ENCODE results near the gene BCAP31. TPM values are rescaled to one million over a fixed set of nuclear protein-coding genes. Genes with fewer than 3 reads are reported as not detected.

Gene BCAP31
- total RNA-seq, 1 donor from 2014 or later, result 83.0 TPM

DNA sequence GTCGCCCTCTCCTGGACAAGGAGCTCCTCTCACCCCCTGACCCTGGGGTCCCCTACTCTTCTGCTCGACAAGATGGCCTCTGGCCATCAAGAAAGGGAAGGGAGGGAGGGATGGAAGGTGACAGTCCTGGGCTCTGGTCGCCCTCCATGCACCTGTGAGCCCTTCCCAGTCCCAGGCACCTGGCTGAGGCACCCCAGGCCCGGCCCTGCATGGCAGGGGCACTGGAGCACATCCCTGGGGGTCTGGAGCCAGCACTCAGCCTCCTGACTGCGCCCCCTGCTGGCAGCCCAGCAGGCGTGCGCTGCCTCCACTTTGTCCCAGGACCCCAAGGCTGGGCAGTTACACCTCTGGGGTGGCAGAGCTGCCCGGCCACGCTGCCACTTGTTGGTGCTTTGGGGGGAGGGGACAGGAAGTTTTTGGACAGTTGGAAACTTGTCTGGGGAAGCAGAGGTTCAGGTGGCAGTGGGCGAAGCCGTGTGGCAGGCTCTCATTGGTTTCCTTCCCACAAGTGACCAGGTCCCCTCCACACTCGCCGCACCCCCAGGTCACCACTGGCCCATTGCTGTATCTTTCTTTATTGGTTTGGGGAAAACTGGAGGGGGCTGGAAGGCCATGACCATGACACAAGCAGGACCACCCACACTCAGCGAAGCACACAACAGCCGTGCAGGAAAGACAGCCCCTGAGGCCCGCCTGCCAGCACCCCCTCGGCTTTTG lies 54.9 kb downstream of the BCAP31 start:
- H3K4me1 ChIP-seq (ENCODE audit: control insufficient read depth in 3 of 3, insufficient read depth in 3 of 3, low read length in 3 of 3), result peaks cover 6 to 9% (median 7%) of the 10 kb centered on the region in 3 donors

GRCh38 chrX:153668423-153669173 lies 55.6 kb downstream of the BCAP31 start:
- H3K4me1 ChIP-seq (ENCODE audit: control insufficient read depth in 3 of 3, insufficient read depth in 3 of 3, low read length in 3 of 3), result peaks cover 6 to 9% (median 7%) of the 10 kb centered on the region in 3 donors
- peaks cover 3 to 16% (median 5%) of the 10 kb centered on the region in 3 donors for H3K27me3 ChIP-seq (ENCODE audit: control insufficient read depth in 3 of 3, insufficient read depth in 3 of 3, low read length in 3 of 3)
- no peaks in the 10 kb centered on the region for H3K9me3 ChIP-seq (ENCODE audit: control insufficient read depth in 3 of 3, low read length in 3 of 3)
- no peak overlapping the region for H3K27ac ChIP-seq (ENCODE audit: low read depth, low read length)
- no peak overlapping the region for H3K4me3 ChIP-seq (ENCODE audit: low read length in 3 of 3)
- no peak overlapping the region for H3K9ac ChIP-seq (ENCODE audit: low read depth in 1 of 3, low read length in 3 of 3)
- H3K36me3 ChIP-seq (ENCODE audit: control insufficient read depth in 3 of 3, insufficient read depth in 3 of 3, low read length in 3 of 3), result no peaks in the 10 kb centered on the region

More for the DNA sequence above, 54.9 kb downstream of the BCAP31 start:
- H3K9me3 ChIP-seq (ENCODE audit: control insufficient read depth in 3 of 3, low read length in 3 of 3), result no peaks in the 10 kb centered on the region
- no peak overlapping the region for H3K27ac ChIP-seq (ENCODE audit: low read depth, low read length)
- H3K9ac ChIP-seq (ENCODE audit: low read depth in 1 of 3, low read length in 3 of 3), result no peak overlapping the region
- H3K27me3 ChIP-seq (ENCODE audit: control insufficient read depth in 3 of 3, insufficient read depth in 3 of 3, low read length in 3 of 3), result peaks cover 5 to 21% (median 9%) of the 10 kb centered on the region in 3 donors
- no peaks in the 10 kb centered on the region for H3K36me3 ChIP-seq (ENCODE audit: control insufficient read depth in 3 of 3, insufficient read depth in 3 of 3, low read length in 3 of 3)
- H3K4me3 ChIP-seq (ENCODE audit: low read length in 3 of 3), result no peak overlapping the region

DNA sequence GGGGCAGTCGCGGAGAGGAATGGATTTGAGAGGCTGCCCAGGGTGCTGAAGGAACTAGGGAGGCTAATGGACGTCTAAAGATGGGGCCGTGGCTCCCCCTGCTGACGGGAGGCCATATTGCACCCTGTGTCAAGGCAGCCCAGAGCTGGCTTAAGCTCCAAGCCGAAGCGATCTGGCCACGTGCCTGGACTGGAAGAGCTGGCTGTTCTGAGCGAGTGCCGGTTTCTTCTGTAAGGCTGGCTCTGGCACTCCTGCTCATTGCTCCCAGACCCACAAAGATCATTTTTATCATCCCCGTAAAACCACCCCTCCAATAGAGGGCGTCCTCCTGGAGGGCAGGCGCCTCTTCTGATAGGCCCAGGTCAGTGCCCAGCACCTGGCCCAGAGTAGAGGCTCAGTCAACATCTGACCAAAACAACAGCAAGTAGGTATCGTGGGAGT lies 56.2 kb downstream of the BCAP31 start:
- no peak overlapping the region for H3K4me3 ChIP-seq (ENCODE audit: low read length in 3 of 3)
- no peaks in the 10 kb centered on the region for H3K9me3 ChIP-seq (ENCODE audit: control insufficient read depth in 3 of 3, low read length in 3 of 3)
- H3K9ac ChIP-seq (ENCODE audit: low read depth in 1 of 3, low read length in 3 of 3), result no peak overlapping the region
- H3K36me3 ChIP-seq (ENCODE audit: control insufficient read depth in 3 of 3, insufficient read depth in 3 of 3, low read length in 3 of 3), result no peaks in the 10 kb centered on the region
- peaks cover 6 to 9% (median 7%) of the 10 kb centered on the region in 3 donors for H3K4me1 ChIP-seq (ENCODE audit: control insufficient read depth in 3 of 3, insufficient read depth in 3 of 3, low read length in 3 of 3)
- H3K27me3 ChIP-seq (ENCODE audit: control insufficient read depth in 3 of 3, insufficient read depth in 3 of 3, low read length in 3 of 3), result peaks cover 3 to 16% (median 5%) of the 10 kb centered on the region in 3 donors
- no peak overlapping the region for H3K27ac ChIP-seq (ENCODE audit: low read depth, low read length)

DNA sequence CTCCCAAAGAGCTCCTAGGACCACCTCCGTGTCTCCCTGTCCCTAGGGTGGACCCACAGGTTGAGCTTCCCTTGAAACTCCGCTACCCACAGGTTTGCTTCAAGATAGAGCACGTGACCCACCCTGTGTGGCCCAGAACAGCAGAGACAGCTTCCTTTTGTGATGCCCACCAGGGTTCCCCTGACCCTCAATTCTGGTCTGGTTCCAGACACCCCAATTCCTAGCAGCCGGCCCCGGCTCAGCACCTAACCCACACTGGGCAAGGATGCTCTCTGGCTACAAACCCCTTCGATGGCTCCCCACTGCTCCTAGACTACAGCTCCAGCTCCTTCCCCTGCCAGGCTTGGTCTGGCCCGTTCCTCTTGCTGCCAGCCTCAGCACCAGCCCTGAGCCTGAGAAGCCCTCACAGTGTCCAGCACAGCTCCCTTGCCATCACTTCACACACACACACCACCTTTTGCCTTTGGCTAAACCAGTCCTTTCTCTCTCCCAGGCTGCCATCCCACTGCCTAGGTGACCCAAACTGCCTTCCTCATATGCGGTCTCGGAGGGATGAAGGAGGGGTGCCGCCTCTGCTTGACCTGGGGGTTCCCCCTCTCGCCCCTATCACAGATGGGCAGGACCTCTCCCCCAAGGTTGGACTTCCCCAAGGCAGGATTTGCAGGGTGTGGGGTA lies 56.8 kb downstream of the BCAP31 start:
- peaks cover 3 to 16% (median 5%) of the 10 kb centered on the region in 3 donors for H3K27me3 ChIP-seq (ENCODE audit: control insufficient read depth in 3 of 3, insufficient read depth in 3 of 3, low read length in 3 of 3)

GRCh38 chrX:153665726-153666306 lies 58.4 kb downstream of the BCAP31 start:
- Histone ChIP-seq H3K9ac (ENCODE audit: low read depth in 1 of 3, low read length in 3 of 3) (no peak overlapping the region), H3K27ac (ENCODE audit: low read depth, low read length) (no peak overlapping the region), H3K9me3 (ENCODE audit: control insufficient read depth in 3 of 3, low read length in 3 of 3) (no peaks in the 10 kb centered on the region), H3K4me1 (ENCODE audit: control insufficient read depth in 3 of 3, insufficient read depth in 3 of 3, low read length in 3 of 3) (peaks cover 6 to 9% (median 7%) of the 10 kb centered on the region in 3 donors), H3K4me3 (ENCODE audit: low read length in 3 of 3) (no peak overlapping the region), H3K27me3 (ENCODE audit: control insufficient read depth in 3 of 3, insufficient read depth in 3 of 3, low read length in 3 of 3) (peaks cover 8 to 12% (median 12%) of the 10 kb centered on the region in 3 donors), H3K36me3 (ENCODE audit: control insufficient read depth in 3 of 3, insufficient read depth in 3 of 3, low read length in 3 of 3) (no peaks in the 10 kb centered on the region)

More for the DNA sequence above, 56.8 kb downstream of the BCAP31 start:
- Histone ChIP-seq H3K27ac (ENCODE audit: low read depth, low read length) (no peak overlapping the region), H3K9me3 (ENCODE audit: control insufficient read depth in 3 of 3, low read length in 3 of 3) (no peaks in the 10 kb centered on the region), H3K9ac (ENCODE audit: low read depth in 1 of 3, low read length in 3 of 3) (no peak overlapping the region), H3K36me3 (ENCODE audit: control insufficient read depth in 3 of 3, insufficient read depth in 3 of 3, low read length in 3 of 3) (no peaks in the 10 kb centered on the region), H3K4me1 (ENCODE audit: control insufficient read depth in 3 of 3, insufficient read depth in 3 of 3, low read length in 3 of 3) (peaks cover 6 to 9% (median 7%) of the 10 kb centered on the region in 3 donors), H3K4me3 (ENCODE audit: low read length in 3 of 3) (no peak overlapping the region)

DNA sequence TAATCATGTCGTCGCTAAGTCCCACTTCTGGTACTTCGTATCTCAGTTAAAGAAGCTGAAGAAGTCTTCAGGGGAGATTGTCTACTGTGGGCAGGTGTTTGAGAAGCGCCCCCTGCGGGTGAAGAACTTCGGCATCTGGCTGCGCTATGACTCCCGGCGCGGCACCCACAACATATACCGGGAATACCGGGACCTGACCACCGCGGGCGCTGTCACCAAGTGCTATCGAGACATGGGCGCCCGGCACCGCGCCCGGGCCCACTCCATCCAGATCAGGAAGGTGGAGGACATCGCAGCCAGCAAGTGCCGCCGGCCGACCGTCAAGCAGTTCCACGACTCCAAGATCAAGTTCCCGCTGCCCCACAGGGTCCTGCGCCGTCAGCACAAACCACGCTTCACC lies 61.9 kb downstream of the BCAP31 start:
- Histone ChIP-seq H3K9me3 (ENCODE audit: control insufficient read depth in 3 of 3, low read length in 3 of 3) (no peaks in the 10 kb centered on the region), H3K27me3 (ENCODE audit: control insufficient read depth in 3 of 3, insufficient read depth in 3 of 3, low read length in 3 of 3) (peaks cover 3 to 15% (median 12%) of the 10 kb centered on the region in 3 donors), H3K36me3 (ENCODE audit: control insufficient read depth in 3 of 3, insufficient read depth in 3 of 3, low read length in 3 of 3) (no peaks in the 10 kb centered on the region), H3K4me3 (ENCODE audit: low read length in 3 of 3) (no peak overlapping the region), H3K4me1 (ENCODE audit: control insufficient read depth in 3 of 3, insufficient read depth in 3 of 3, low read length in 3 of 3) (no peaks in the 10 kb centered on the region), H3K9ac (ENCODE audit: low read depth in 1 of 3, low read length in 3 of 3) (no peak overlapping the region), H3K27ac (ENCODE audit: low read depth, low read length) (no peak overlapping the region)

DNA sequence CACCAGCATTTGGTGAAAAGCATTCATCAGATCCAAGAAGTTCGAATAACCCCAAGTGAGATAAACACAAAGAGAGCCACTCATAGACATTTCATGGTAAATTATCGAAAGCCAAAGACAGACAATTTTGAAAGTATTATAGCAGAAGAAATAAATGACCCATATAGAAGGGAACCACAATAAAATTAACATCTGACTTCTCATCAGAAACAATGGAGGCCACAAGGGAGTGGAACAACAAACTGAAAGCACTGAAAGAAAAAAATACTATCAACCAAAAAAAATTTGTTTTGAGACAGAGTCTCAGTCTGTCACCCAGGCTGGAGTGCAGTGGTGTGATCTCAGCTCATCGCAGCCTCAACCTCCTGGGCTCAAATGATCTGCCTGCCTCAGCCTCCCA lies 64.9 kb downstream of the BCAP31 start:
- Histone ChIP-seq H3K9ac (ENCODE audit: low read depth in 1 of 3, low read length in 3 of 3) (no peak overlapping the region), H3K9me3 (ENCODE audit: control insufficient read depth in 3 of 3, low read length in 3 of 3) (no peaks in the 10 kb centered on the region), H3K27ac (ENCODE audit: low read depth, low read length) (no peak overlapping the region), H3K27me3 (ENCODE audit: control insufficient read depth in 3 of 3, insufficient read depth in 3 of 3, low read length in 3 of 3) (peaks cover 3 to 8% (median 5%) of the 10 kb centered on the region in 3 donors), H3K4me3 (ENCODE audit: low read length in 3 of 3) (no peak overlapping the region), H3K4me1 (ENCODE audit: control insufficient read depth in 3 of 3, insufficient read depth in 3 of 3, low read length in 3 of 3) (no peaks in the 10 kb centered on the region), H3K36me3 (ENCODE audit: control insufficient read depth in 3 of 3, insufficient read depth in 3 of 3, low read length in 3 of 3) (no peaks in the 10 kb centered on the region)

- Histone ChIP-seq H3K9me3 (ENCODE audit: control insufficient read depth in 3 of 3, low read length in 3 of 3) (no peaks in the 10 kb centered on the region), H3K27ac (ENCODE audit: low read depth, low read length) (no peak overlapping the region), H3K9ac (ENCODE audit: low read depth in 1 of 3, low read length in 3 of 3) (no peak overlapping the region), H3K27me3 (ENCODE audit: control insufficient read depth in 3 of 3, insufficient read depth in 3 of 3, low read length in 3 of 3) (peaks cover 3 to 6% (median 5%) of the 10 kb centered on the region in 3 donors), H3K36me3 (ENCODE audit: control insufficient read depth in 3 of 3, insufficient read depth in 3 of 3, low read length in 3 of 3) (no peaks in the 10 kb centered on the region), H3K4me3 (ENCODE audit: low read length in 3 of 3) (no peak overlapping the region), H3K4me1 (ENCODE audit: control insufficient read depth in 3 of 3, insufficient read depth in 3 of 3, low read length in 3 of 3) (no peaks in the 10 kb centered on the region)
Observed at GRCh38 chrX:153657161-153657560, 67.0 kb downstream of the BCAP31 start.

- no peaks in the 10 kb centered on the region for H3K36me3 ChIP-seq (ENCODE audit: control insufficient read depth in 3 of 3, insufficient read depth in 3 of 3, low read length in 3 of 3)
- H3K9me3 ChIP-seq (ENCODE audit: control insufficient read depth in 3 of 3, low read length in 3 of 3), result no peaks in the 10 kb centered on the region
- H3K9ac ChIP-seq (ENCODE audit: low read depth in 1 of 3, low read length in 3 of 3), result no peak overlapping the region
- H3K4me1 ChIP-seq (ENCODE audit: control insufficient read depth in 3 of 3, insufficient read depth in 3 of 3, low read length in 3 of 3), result no peaks in the 10 kb centered on the region
- peaks cover 5 to 7% (median 5%) of the 10 kb centered on the region in 3 donors for H3K27me3 ChIP-seq (ENCODE audit: control insufficient read depth in 3 of 3, insufficient read depth in 3 of 3, low read length in 3 of 3)
- H3K4me3 ChIP-seq (ENCODE audit: low read length in 3 of 3), result no peak overlapping the region
- no peak overlapping the region for H3K27ac ChIP-seq (ENCODE audit: low read depth, low read length)
Observed at GRCh38 chrX:153653556-153653955, 70.6 kb downstream of the BCAP31 start.

All from skeletal muscle tissue (tissue), 4 donors.